ENCODE data around the gene TJP2.
"Not testable (repeated sequence)": the region's sequence is repeated elsewhere in the genome, so short reads cannot be mapped to it uniquely, and the experiment has no call there.

Gene TJP2

GRCh38 chr9:69292078-69292477, 118.0 kb downstream of the TJP2 start:
- DNase-seq (ENCODE audit: low read depth), result no peak

GRCh38 chr9:69293156-69293555, 119.1 kb downstream of the TJP2 start:
- no peak for DNase-seq (ENCODE audit: low read depth)

GRCh38 chr9:69295872-69296552, 121.9 kb downstream of the TJP2 start:
- DNase-seq (ENCODE audit: low read depth), result no peak

- DNase-seq (ENCODE audit: low read depth), result no peak
Measured at GRCh38 chr9:69297300-69297980, 123.4 kb downstream of the TJP2 start.

DNA sequence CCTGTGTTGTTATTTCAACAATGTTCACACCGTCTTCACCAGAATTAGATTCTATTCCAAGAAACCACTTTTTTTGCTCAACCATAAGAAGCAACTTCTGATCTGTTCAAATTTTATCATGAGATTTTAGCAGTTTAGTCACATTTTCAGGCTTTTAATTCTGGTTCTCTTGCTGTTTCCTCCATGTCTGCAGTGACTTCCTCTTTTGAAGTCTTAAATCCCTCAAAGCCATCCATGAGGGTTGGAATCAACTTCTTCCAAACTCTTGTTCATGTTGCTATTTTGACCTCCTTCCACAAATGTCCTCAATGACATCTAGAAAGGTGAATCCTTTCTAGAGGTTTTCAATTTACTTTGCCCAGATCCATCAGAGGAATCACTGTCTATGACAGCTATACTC, 125.2 kb downstream of the TJP2 start:
- no peak for DNase-seq (ENCODE audit: low read depth)

- DNase-seq (ENCODE audit: low read depth), result no peak
Measured at GRCh38 chr9:69299826-69300225, 125.7 kb downstream of the TJP2 start.

- no peak for DNase-seq (ENCODE audit: low read depth)
Measured at GRCh38 chr9:69303331-69303730, 129.3 kb downstream of the TJP2 start.

- not testable (repeated sequence) for DNase-seq (ENCODE audit: low read depth)
Measured at GRCh38 chr9:69306895-69307445, 132.9 kb downstream of the TJP2 start.

DNA sequence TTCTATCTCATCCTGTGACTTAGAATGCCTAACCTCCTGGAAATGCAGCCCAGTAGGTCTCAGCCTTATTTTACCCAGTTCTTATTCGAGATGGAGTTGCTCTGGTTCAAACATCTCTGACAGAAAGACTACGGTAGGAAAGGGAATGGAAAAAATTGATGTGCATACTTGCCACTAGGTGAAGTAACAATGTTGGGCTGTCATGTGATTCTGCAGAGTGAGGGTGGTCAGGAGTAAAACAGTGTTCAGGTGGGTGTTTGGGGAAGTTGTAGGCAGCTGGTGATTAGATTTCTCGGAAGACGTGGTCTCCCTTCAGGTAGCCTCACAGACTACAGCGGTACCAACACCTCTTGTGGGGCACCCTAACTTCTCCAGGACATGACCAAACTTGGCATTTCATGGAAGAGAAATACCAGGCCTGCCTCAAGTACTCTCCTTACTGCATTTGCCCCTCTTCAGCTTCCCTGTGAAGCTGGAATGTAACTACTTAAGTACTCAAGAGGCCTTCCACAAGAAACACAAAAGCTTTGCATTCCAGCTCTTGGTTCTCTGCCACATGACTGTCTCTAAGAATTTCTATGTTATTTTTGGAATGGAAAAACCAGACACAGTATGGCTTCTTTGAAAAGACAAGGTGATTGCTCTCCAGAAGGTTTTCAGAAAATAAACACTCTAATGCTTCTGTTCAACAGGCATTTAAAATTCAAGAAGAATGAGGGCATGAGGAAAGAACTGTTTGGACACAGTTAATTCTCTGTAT, 133.5 kb downstream of the TJP2 start:
- DNase-seq (ENCODE audit: low read depth), result no peak

GRCh38 chr9:69308206-69308931, 134.3 kb downstream of the TJP2 start:
- no peak for DNase-seq (ENCODE audit: low read depth)

- DNase-seq (ENCODE audit: low read depth), result no peak
Measured at GRCh38 chr9:69313175-69313574, 139.1 kb downstream of the TJP2 start.

DNA sequence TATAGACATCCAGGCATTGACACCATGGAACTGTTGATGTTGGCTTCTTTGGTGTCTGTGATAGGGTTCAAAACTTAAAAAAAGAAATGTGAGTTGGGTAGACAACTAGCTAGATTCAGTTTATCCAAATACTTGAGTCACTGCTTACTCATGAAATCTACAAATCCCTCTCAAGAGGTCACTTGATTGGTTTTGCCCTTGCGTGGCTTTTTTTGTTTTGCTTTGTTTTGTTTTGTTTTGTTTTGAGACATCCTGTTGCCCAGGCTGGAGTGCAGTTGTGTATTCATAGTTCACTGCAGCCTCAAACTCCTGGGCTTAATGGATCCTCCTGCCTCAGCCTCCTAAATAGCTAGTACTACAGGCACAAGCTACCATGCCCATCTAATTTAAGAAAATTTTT, 140.5 kb downstream of the TJP2 start:
- DNase-seq (ENCODE audit: low read depth), result no peak

- DNase-seq (ENCODE audit: low read depth), result no peak
Measured at GRCh38 chr9:69317081-69317480, 143.0 kb downstream of the TJP2 start.

DNA sequence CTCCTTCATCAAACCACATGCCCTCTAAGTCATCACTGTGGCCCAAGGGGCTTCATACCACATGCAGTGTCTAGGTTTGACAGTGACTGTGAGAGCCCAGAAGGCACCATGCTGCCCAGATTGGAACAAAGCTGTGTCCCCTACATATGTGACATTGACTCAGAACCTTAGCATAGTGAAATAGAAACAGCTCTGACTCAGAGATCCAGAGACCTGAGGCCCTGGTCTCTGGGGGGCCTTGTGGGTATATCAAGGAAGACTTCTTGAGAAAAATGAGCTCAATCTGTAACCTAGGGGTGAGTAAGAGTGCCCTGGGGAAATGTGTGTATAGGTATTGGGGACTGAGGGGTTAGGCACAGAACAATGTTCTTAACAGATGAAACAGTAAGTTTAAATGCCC, 143.8 kb downstream of the TJP2 start:
- DNase-seq (ENCODE audit: low read depth), result no peak

- DNase-seq (ENCODE audit: low read depth), result no peak
Measured at GRCh38 chr9:69319324-69320025, 145.4 kb downstream of the TJP2 start.

- DNase-seq (ENCODE audit: low read depth), result no peak
Measured at GRCh38 chr9:69322256-69322655, 148.2 kb downstream of the TJP2 start.

- DNase-seq (ENCODE audit: low read depth), result no peak
Measured at GRCh38 chr9:69323861-69324260, 149.8 kb downstream of the TJP2 start.

Measured in T follicular helper cell (primary cell).